Activated CD4-positive, alpha-beta T cell treated with anti-CD3 and anti-CD28 coated beads, Interleukin-2, amount 50 U/mL, for 4 hours (primary cell): ENCODE data around the gene PDE6C.
"Not testable (repeated sequence)": the region's sequence is repeated elsewhere in the genome, so short reads cannot be mapped to it uniquely, and the experiment has no call there.

Source experiments
- DNase-seq, 2 experiments: peaks; one replicate each; pipeline ENCODE4 v3.0.0-alpha.2; 2020

Gene PDE6C

GRCh38 chr10:93652857-93653256, 40.5 kb downstream of the PDE6C start:
- DNase-seq, result no peak

DNA sequence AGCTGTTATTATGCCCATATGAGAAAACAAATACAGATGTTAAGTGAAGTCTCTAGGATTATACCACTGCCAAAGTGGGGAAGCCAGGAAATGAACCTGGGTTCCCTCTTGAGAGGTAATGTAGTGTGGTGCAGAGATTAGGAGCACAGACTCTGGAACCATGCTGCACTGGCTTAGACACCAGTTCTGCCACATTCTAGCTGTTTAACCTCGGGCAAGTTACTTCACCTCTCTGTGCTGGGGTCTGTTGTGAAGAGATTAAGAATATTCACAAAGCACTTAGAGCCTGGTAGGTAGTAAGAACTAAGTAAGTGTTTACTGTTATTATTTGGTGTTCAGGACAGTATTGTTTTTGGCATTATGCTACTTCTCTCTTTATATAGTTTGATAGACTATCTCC, 41.9 kb downstream of the PDE6C start:
- DNase-seq, result no peak

DNA sequence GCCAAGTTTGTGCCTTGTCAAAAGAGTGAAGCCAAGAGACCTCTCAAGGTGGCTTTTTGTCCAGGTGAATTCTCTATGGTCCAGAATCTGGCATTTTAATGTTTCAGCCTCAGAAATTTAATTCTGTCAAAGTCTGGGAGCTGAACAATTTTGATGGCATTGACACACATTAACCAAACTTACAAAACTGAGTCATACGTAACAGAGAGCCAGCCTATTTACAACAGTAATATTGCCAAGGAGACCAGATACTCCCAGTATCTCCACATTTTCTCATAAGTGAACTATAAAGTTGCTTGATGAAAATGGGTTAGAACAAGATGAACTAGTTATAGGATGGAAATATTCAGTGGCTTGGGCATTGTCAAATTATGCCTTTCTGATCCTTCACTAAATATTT, 43.8 kb downstream of the PDE6C start:
- DNase-seq, result no peak

DNA sequence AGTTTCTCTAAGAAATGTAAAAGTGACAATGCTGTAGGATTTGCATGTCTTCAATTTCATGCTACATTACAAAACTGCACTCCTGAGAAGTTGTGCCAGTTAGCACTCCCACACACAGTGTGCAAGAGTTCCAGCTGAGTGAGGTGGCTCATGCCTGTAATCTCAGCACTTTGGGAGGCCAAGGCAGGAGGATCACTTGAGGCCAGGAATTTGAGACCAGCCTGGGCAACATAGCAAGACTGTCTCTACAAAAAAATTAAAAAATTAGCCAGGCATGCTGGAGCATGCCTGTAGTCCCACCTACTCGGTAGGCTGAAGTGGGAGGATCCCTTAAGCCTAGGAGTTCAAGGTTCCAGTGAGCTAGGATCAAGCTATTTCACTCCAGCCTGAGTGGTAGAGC, 45.4 kb downstream of the PDE6C start:
- DNase-seq, result no peak

- DNase-seq, result no peak
These were observed 53.7 kb downstream of the PDE6C start for GRCh38 chr10:93666030-93666429.

GRCh38 chr10:93667795-93668194, 55.5 kb downstream of the PDE6C start:
- DNase-seq, result no peak

DNA sequence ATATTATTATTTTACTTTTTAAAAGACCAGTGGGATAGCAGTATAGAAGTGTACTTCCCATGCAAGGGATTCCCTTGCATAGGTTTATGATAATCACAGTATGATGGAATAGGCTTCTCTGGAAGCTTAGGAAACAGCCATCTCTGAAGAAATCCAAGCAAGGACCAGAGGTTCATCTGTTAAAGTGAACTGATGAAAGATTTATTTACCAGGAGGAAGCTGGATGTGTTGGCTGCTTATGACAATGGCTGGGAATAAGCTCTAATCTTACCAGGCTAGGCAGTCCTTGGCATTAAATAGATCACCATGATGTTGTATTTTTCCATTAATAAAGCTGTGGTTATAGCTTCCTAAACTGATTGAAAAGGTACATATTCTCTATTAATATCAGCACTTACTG, 58.0 kb downstream of the PDE6C start:
- DNase-seq, result no peak

GRCh38 chr10:93671042-93671441, 58.7 kb downstream of the PDE6C start:
- no peak for DNase-seq

- DNase-seq, result no peak
These were observed 59.8 kb downstream of the PDE6C start for GRCh38 chr10:93672022-93672678.

DNA sequence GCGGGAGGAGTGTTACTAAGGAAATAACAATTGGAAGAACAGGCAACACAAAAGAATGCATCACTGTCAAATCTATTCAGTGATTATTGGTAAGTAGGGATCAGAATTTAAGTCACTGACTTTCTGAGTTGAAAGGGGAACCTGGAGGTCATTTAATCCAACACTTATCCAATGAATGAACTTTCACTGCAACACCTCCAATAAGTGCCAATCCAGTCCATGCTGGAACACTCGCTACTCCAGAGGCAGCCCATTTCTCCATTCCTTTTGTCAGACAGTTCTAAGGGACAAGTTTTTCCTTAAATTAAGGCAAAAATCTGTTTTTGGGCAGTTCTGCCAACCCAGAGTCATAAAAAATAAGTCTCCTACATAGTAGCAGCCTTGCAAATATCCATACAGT, 60.6 kb downstream of the PDE6C start:
- no peak for DNase-seq

DNA sequence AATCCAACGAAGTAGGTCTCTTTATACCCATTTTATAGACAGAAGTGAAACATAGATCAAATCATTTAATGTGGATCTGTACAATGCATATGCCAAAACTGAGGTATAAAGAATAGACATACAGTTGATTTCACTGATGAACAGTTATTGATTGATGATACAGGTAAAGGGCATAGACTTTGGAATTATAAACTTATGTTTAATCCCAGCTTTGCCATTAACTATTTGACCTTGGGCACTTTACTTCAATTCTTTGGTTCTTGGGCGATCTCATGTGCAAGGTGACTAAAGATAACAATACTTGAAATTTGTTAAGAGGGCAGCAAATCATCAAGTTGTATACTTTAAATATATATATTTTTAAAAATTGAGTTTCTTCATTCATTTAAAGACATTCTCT, 61.5 kb downstream of the PDE6C start:
- DNase-seq, result no peak

DNA sequence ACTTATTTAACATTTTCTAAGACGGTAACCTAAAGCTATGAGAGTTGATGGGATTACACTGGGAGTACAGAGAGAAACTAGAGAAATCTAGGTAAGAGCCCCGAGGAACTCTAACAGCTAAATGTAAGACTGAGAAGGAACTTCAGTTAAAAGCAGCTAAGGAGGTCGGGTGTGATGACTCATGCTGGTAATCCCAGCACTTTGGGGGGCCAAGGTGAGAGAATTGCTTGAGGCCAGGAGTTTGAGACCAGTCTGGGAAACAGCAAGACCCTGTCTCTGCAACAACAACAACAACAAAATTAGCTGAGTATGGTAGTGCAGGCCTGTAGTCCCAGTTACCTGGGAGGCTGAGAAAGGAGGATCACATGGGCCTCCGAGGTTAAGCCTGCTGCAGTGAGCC, 66.0 kb downstream of the PDE6C start:
- DNase-seq, result no peak

DNA sequence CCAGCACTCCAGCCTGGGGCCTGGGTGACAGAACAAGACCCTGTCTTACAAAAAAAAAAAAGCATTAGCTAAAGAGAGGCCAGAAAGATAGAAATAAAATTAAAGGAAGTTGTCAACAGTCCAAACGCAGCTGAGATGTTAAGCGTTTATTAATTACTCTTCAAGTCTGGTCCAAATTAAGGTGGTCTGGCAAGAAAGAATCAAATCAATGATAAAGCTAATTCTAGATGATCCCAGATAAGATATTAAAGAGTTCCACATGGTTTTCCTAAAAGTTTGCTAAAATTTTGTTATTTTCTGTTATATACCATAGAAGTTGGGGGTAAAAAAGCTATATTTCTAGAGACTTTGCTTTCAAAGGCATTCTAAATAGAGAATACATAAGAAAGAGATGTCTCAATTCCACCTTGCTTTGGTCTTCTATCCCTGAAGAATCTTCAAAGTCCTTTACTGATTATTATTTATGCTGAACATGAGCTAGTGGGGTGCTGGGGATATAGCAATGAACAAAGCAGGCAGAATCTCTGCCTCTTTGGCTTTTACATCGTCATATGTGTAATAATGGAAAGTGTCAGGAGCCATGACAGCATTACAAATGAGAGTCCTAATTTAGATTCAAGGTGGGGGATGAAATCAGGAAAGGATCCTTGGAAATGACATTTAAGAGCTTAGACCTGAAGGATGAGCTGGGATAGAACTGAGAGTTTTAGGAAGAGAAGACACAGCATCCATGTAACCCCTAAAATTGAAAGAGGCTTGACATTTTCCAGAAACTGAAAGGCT, 66.7 kb downstream of the PDE6C start:
- DNase-seq, result no peak

- DNase-seq, result no peak
These were observed 68.2 kb downstream of the PDE6C start for GRCh38 chr10:93680412-93681047.

DNA sequence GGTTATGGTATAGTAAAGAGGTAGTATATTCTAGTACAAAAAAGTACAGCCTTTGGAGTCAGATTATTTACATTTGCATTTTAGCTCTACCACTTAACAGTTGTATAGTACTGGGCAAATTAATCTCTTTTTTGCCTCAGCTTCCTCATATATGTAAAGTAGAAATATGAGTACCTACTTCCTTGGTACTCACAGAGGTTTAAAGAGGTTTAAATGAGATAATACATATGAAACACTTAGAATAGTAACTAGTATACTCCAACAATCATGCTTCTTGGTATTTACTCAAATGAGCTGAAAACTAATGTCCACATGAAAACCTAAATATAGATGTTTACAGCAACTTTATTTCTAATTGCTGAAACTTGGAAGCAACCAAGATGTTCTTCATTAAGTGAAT, 75.4 kb downstream of the PDE6C start:
- no peak for DNase-seq

GRCh38 chr10:93695740-93696139, 83.4 kb downstream of the PDE6C start:
- DNase-seq, result no peak

GRCh38 chr10:93696582-93696981, 84.2 kb downstream of the PDE6C start:
- not testable (repeated sequence) for DNase-seq

DNA sequence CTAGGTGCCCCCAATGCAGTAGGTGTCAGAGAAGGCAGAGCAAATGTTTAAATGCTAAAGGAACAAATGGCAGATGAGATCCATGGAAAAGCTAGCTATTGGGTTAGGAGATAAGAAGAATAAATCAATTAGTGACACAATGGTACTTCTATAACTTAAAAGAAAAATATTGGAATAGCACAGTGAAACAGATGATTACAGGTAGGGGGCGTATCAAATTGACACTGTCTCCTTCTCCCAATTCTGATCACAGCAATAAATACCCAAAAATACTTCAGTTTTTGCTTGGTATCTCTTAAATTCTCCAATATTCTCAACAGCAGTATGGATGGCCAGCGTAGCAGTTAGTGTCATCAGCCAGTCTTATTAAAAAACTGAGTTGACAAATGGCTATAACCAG, 84.9 kb downstream of the PDE6C start:
- DNase-seq, result no peak

DNA sequence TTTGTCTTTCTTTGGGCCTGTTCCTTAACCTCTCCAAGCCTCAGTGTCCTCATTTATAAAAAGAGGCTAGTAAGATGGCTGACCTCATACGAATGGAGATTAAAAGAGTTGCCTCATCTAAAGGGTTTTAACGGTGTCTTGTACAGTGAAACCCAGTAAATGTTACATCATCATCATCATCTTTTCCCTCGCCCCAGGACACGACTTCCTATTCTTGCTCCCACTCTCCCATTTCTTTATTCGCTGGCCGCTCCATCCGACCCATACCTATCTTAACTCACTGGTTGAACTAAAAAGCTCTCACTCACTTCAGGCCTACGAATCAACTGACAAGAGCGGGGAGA, 89.5 kb downstream of the PDE6C start:
- DNase-seq, result peak in 1 of 2 experiments; percentile 5

GRCh38 chr10:93702210-93703001, 90.1 kb downstream of the PDE6C start, which contains the start of gene FRA10AC1:
TSS of gene FRA10AC1 (minus strand) at chr10:93702592. CDS start at chr10:93700106, 2,486 bp downstream.
- DNase-seq, result peak; percentile 82

DNA sequence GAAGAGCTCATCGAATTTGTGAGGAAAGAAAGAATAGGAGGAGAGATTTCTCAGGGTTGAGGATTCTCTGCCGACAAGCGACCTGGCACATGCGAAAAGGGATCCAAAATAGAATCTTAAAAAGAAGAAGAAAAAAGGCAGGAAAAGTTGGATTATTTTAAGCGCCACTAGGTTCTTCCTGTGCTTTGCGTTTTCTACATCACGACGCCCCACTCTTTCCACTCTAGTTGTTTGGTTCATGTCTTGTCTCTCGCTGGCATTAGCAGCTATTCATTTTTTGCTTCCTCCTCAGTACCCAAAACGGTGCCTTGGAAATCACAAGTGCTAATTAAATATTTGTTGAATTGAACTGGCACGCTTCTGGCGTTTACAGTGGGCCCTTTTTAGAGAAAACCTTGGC, 90.7 kb downstream of the PDE6C start:
- DNase-seq, result no peak

DNA sequence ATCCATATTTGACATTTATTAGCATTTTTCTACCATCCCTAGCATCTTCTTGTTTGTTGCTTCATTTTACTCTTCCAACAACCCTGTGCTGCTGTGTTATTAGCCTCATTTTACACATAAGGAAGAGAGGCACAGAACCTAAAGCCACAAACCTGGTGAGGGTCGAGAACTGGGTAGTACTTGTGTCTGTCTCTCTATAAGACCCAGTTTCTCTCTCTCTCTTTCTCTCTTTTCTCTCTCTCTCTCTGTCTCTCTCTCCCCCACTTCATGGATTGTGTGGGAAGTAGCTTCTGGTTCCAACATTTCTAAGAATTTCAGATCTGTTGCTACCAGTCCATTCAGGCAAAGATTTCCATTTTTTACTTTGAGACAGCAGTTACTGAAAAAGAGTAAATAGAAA, 91.5 kb downstream of the PDE6C start:
- DNase-seq, result no peak

GRCh38 chr10:93704451-93704850, 92.1 kb downstream of the PDE6C start:
- no peak for DNase-seq
